ENCODE measurements around the gene GRAMD4. TPM values are rescaled to one million over a fixed set of nuclear protein-coding genes. Genes with fewer than 3 reads are reported as not detected.

GRAMD4 gene
- total RNA-seq, 1 donor from 2014 or later = 71.4 TPM

- Histone ChIP-seq H3K36me3 (no peaks in the 10 kb centered on the region), H3K4me3 (peak overlapping the region; percentile 66), H3K9me3 (no peaks in the 10 kb centered on the region), H3K27ac (peak overlapping the region; percentile 70), H3K4me1 (peaks cover 65% of the 10 kb centered on the region), H3K27me3 (no peaks in the 10 kb centered on the region)
- intact Hi-C loops (cut with DNase I) = no loop called here
- TF ChIP-seq, protein P1, sequence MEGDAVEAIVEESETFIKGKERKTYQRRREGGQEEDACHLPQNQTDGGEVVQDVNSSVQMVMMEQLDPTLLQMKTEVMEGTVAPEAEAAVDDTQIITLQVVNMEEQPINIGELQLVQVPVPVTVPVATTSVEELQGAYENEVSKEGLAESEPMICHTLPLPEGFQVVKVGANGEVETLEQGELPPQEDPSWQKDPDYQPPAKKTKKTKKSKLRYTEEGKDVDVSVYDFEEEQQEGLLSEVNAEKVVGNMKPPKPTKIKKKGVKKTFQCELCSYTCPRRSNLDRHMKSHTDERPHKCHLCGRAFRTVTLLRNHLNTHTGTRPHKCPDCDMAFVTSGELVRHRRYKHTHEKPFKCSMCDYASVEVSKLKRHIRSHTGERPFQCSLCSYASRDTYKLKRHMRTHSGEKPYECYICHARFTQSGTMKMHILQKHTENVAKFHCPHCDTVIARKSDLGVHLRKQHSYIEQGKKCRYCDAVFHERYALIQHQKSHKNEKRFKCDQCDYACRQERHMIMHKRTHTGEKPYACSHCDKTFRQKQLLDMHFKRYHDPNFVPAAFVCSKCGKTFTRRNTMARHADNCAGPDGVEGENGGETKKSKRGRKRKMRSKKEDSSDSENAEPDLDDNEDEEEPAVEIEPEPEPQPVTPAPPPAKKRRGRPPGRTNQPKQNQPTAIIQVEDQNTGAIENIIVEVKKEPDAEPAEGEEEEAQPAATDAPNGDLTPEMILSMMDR (IDR thresholded peaks at IDR 0.05) = no peak
- no peak for ATAC-seq
- DNase-seq = peak; percentile 71
Observed at GRCh38 chr22:46578251-46578823, 41.8 kb upstream of the GRAMD4 start.

DNA sequence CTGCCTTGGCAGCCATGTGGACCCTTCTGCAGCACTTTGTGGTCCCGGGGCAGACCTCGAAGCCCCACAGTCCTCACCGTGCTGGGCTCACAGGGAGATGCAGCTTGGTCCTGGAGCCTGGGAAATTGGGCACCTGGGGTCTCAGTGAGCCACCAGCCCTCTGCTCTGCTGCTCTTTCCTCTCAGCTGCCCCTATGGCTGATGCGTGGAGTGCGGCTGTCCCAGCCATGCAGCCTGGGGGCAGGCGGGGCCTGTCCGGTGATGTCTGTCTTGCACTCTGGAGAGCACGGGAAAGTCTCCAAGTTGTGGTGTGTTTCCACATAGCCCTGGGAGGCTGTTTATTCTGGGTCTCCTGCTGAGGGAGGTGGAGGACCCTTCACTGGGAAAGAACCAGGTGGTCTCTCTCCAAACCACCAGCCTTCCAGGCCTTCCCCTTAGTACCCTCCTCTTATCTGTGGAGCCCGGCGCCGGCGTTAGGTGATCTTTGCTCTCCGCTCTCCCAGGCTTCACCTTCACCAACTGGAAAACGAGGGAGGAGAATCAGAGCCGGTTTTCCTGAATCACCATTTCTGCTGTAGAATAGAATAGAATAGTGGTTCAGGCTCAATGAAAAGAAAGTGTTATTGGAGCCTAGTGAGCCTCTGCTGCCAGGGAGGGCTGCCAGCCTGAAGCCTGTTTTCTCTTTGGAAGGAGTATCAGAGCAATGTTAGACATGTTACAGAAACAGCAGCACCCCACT, 41.2 kb upstream of the GRAMD4 start:
- Histone ChIP-seq H3K4me1 (peaks cover 65% of the 10 kb centered on the region), H3K36me3 (no peaks in the 10 kb centered on the region), H3K4me3 (peak overlapping the region; percentile 66), H3K27me3 (no peaks in the 10 kb centered on the region), H3K27ac (peak overlapping the region; percentile 70), H3K9me3 (no peaks in the 10 kb centered on the region)
- peak; percentile 35 for ATAC-seq
- peak; percentile 81 for DNase-seq
- intact Hi-C loops (cut with DNase I) = no loop called here
- TF ChIP-seq, protein P1 (IDR thresholded peaks at IDR 0.05) = no peak

DNA sequence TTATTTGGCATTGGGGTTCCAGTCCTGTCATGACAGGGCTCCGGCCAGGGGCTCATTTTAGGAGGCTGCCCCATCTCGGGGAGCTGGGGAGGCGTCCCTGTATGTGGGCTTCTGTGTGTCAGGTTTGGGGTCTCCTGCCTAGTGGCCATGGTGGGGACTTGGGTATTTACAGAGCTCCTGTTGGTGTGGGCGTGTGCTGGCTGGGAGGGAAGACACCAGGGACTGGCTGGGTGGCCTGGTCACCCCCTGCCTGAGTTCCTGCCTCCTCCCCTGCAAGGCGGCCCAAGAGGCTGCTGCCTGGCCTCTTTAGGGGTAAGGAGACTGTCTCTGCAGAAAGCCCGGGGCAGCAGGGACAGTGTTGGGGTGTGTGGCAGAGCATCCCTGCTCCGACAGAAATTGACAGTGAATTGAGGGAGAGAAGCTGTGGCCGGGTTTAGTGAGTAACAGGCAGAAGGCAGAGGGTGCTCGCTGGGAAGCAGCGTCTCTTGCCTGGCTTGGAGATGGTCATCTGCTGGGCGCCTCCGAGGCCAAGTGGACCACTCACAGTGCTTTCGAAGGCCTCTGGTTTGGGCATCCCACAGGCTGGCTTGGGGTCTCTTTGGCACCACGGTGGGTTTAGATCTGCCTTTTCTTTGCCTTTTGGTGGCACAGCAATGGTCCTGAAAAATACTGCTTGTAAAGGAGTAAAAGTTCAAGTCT, 40.3 kb upstream of the GRAMD4 start:
- Histone ChIP-seq H3K27me3 (no peaks in the 10 kb centered on the region), H3K4me3 (no peak overlapping the region), H3K4me1 (peaks cover 70% of the 10 kb centered on the region), H3K27ac (peak overlapping the region; percentile 70), H3K9me3 (no peaks in the 10 kb centered on the region), H3K36me3 (no peaks in the 10 kb centered on the region)
- DNase-seq (peak; percentile 63), ATAC-seq (no peak)
- TF ChIP-seq, protein P1 (IDR thresholded peaks at IDR 0.05) = no peak
- intact Hi-C loops (cut with DNase I) = no loop called here

- Histone ChIP-seq H3K9me3 (no peaks in the 10 kb centered on the region), H3K27ac (peak overlapping the region; percentile 39)
Observed at GRCh38 chr22:46580940-46581537, 39.1 kb upstream of the GRAMD4 start.

GRCh38 chr22:46581538-46582244, 38.5 kb upstream of the GRAMD4 start:
- DNase-seq (peak; percentile 67), ATAC-seq (no peak)
- no peaks in the 10 kb centered on the region for H3K9me3 ChIP-seq
- H3K27me3 ChIP-seq = no peaks in the 10 kb centered on the region
- H3K36me3 ChIP-seq = no peaks in the 10 kb centered on the region
- H3K4me3 ChIP-seq = no peak overlapping the region
- TF ChIP-seq, protein P1 (IDR thresholded peaks at IDR 0.05) = no peak
- intact Hi-C loops (cut with DNase I) = no loop called here
- no peak overlapping the region for H3K27ac ChIP-seq
- peaks cover 55% of the 10 kb centered on the region for H3K4me1 ChIP-seq

More at GRCh38 chr22:46580940-46581537, 39.1 kb upstream of the GRAMD4 start:
- intact Hi-C loops (cut with DNase I) = no loop called here
- H3K27me3 ChIP-seq = no peaks in the 10 kb centered on the region
- no peaks in the 10 kb centered on the region for H3K36me3 ChIP-seq
- DNase-seq (no peak), ATAC-seq (no peak)
- peaks cover 59% of the 10 kb centered on the region for H3K4me1 ChIP-seq
- H3K4me3 ChIP-seq = no peak overlapping the region
- TF ChIP-seq, protein P1 (IDR thresholded peaks at IDR 0.05) = no peak

Measured in upper lobe of right lung (tissue), 1 donor.